ENCODE results near the gene GPR3.
"Not testable (repeated sequence)": the region's sequence is repeated elsewhere in the genome, so short reads cannot be mapped to it uniquely, and the experiment has no call there.

The GPR3 gene

DNA sequence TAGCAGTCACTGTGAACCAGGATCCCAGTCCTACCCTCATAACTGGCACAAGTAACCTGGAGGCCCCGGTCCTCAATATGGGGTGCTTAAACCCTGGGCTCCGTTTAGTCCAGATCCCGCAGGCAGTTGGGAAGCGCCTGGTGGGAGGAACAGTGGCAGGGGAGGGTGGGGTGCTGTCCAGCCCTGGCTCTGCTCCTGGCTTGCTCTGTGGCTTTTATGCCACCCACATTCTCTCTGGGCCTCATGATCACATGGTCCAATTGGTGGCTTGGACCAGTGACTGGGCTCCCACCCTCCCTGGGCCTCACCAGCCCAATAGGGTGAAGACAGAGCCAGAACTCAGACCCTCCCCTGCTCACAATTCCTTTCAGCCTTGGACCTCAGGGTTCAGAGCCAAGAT lies 12.2 kb upstream of the GPR3 start:
- no peak for DNase-seq

DNA sequence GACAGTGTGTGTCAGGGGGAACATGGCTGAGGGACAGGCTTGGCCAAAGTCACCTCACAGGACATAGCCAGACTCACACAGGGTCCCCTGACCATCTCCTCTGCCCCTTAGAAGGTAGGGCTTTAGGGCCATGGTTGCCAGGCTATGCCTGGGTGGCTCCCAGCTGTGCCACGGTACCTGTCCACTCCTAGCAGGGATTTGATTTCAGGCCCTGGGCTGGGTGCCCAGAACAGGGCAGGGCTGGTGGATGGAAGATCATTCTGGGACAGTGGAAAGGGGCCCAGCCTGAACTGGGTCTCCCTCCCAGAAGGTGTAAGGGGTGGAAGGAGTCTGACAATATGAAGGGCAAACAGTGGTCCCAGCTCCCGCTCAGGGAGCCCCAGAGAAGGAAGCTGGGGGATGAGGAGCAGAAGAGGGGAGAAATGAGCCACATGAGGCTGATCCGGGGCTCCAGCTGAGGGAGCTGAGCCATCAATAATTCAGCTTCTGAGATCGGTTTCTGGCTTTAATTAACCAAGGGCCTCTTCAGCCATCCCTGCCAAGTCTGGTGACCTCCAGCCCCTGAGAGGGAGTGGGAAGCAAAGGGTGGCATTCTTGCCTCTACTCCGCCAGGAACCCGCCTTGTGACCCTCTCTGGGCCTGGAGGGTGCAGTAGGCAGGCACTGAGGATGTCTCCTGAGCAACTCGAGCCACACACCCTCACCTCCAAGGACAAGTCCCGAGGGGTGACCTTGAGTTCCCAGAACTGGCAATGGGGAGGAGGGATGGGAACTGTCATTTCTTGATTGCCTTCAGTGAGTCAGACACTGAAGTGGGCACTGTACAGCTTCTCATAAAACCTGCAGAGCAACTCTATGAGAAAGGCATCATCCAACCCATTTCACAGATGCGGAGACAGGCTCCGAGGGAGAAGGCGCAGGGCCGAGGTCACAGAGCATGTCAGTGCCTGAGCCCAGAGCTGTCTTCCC lies 11.4 kb upstream of the GPR3 start:
- DNase-seq, result no peak

DNA sequence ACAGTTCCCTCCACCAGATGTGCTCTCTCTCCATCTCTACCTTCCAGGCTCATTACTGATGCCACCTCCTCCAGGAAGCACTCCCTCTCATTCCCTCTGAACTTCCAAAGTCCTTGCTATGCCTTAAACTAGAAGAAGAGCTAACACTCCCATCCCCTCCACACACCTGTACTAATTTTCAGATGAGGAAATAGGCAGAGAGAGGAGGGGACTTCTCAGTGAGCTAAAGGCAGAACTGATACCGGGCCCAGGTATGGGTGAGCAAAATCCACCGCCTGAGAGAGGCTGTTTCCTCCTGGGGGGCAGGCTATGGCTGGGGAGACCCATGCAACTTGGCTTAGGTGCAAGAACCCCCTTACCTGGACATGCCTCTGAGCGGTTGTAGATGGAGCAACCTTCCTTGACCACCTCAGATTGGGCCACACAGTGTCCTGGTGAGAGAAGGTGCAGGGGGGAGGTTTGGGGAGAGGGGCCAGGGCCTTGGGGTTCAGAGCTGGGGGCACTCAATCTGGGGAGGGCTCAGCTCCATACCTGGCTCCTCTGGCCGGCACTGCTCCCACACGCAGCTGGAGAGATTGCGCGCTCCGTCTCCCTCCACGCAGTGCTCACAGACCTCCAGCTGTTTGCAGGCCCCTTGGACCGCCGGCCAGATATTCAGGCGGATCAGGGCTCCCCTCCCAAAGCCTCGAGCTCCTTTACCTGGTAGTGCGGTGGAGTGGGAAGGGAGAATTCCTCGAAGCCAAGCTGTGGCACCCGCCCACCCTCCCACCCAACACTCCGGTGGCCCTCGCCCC lies 10.3 kb upstream of the GPR3 start:
- DNase-seq, result no peak

GRCh38 chr1:27383039-27383605 lies 9.3 kb upstream of the GPR3 start, which contains the start of gene CD164L2:
Gene CD164L2, minus strand, starts transcription at chr1:27383333. Its CDS starts 94 bp downstream, at chr1:27383239.
- peak; percentile 25 for DNase-seq

DNA sequence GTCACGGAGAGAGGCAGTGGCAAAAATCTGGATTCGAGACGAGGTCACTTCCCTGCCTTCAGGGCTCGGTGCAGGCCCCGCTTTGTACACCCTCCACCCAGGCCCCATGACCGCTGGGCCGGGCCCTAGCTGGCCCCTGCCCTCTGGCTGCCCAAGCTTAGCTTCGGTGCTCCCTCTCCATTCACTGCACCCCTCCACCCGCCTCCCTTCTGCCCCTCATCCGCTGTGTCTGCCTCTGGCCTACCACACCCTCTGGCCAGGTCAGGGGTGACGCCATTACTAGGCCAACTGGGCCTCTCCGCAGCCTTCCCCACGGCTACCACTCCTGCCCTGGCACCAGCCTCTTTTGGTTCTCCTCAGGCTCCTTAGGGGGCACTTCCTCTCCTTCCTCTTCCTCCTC lies 8.8 kb upstream of the GPR3 start:
- no peak for DNase-seq

- not testable (repeated sequence) for DNase-seq
Measured at GRCh38 chr1:27384797-27385196, 7.6 kb upstream of the GPR3 start.

DNA sequence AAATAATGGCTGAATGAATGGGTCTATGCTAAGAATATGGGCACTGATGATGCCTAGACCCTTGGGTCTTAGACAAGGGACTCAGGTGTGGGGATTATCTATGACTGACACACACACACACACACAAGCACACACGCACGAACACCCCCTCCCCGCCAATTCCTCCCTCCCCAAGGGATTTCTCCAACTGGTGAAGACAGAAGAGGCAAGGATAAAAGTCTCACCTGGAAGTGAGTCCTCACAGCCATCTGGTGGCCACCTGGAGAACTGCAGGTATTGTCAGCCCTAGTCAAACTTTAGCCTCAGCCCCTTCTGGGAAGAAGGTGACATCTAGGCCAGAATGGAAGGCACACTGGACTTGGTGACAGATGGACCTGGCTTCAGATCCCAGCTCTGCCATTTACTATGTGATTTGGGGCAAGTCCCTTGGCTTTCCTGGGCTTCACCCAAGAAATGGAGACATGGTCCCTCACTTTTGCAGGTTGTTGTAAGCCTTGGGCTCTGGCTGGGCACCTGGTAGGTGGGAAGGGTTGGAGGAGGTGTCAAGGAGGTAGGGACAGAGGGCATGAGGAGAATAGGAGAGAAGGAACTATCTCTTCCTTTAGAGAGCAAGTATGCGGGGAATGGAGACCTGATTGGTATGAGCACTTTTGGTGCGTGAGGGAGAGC lies 4.0 kb upstream of the GPR3 start:
- DNase-seq, result peak; percentile 58

GRCh38 chr1:27391511-27392095 lies 819 bp upstream of the GPR3 start:
- DNase-seq, result peak; percentile 40

DNA sequence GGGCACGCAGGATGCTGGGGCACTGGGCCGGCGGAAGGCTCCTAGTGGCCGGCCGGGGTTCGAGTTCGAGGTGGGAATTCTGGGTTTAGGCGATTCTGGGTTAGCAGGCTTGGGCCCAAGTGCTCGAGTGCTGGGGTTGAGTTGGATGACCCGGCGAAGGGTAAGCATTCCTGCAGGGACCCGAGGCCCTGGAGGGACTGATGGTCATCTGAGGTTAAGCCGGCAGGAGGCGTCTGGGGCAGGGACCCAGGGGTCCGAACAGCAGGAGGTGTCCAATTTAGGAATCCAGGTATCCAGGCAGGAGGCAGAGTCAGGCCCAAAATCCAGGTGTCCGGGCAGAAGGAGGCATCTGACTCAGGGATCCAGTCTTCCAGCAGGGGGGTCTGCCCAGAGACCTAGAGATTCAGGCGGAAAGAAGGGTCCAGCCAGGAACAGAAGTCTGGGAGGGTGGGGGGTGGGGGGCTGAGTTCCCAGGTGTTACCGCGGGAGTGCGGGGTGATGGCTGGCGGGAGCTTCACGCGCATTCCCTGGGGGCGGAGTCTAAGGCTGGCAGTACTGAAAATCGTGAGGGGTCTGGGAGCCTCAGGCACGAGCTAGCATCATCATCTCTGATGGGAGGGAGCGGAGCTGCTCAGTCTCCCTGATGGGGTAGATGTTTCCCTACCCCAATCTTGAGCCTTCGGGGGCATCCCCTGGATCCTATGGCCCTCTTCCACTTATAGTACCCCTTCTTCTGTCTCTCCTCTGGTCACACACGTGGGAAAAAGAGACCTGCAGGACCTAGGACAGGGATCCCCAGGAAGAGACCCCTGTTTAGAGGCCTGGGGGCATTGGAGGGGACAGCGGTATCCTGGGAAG lies 585 bp downstream of the GPR3 start:
- no peak for DNase-seq

DNA sequence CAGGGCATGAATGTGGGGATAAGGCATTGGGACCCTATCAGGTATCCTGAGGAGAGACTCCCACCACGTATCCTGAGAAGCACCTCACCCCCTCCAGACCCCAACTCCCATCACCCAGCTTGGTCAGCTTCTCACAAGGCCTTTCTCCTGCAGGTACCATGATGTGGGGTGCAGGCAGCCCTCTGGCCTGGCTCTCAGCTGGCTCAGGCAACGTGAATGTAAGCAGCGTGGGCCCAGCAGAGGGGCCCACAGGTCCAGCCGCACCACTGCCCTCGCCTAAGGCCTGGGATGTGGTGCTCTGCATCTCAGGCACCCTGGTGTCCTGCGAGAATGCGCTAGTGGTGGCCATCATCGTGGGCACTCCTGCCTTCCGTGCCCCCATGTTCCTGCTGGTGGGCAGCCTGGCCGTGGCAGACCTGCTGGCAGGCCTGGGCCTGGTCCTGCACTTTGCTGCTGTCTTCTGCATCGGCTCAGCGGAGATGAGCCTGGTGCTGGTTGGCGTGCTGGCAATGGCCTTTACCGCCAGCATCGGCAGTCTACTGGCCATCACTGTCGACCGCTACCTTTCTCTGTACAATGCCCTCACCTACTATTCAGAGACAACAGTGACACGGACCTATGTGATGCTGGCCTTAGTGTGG lies 1.3 kb downstream of the GPR3 start:
- DNase-seq, result no peak

- DNase-seq, result no peak
Measured at GRCh38 chr1:27394282-27394658, 1.8 kb downstream of the GPR3 start.

GRCh38 chr1:27394925-27395324 lies 2.5 kb downstream of the GPR3 start:
- no peak for DNase-seq

DNA sequence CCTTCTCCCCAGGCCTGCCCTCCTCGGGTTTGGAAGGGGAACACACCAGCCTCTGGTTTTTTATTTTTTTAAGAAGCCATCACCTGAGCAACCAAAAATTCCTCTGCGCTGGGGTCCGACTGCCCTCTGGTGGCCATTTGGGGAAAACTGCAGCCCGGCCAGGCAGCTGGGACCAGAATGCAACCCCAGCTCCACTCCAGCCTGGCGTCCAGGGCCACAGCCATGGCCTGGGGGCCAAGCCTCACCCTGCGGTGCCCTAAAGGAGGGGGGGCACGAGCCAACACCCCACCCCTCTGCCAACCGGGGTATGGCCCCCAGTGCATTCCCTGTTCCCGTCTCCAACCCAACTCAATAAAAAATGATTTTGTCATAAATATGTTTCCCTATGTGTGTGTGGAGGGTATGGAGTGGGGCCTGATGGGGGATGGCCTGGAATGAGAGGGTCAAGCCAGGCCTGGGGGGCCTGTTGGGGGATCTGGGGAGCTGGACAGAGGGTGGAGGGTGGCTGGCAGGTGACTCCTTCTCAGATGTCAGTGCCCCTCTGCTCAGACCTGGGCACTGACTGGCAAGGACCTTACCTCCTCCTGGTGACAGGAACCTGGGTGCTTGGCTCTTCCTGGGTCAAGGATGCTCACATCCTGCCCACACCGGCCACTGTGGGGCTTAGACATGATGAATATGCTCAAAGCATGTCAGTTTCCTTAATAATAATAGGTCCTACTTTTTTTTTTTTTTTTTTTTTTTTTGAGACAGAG lies 3.2 kb downstream of the GPR3 start:
- peak; percentile 83 for DNase-seq

DNA sequence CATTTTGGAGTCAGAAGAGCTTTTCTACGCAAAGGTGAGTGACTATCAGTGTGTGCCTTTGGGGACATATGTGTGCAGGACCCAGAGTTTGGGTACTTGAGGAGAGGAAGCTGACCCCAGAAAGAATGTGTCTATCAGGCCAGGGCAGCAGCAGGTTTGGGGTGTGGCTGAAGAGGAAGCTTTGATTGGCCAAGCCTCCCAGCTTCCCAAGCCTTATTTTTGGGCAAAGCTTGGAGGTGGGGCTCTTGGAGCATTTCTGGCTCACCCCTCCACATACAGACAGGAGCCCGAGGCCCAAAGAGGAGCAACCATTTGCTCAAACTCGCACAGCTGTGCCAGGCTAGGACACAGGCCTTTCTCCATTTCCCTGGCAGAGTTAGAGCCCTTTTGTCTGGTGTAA lies 4.7 kb downstream of the GPR3 start:
- DNase-seq, result no peak

- no peak for DNase-seq
Measured at GRCh38 chr1:27397749-27398148, 5.3 kb downstream of the GPR3 start.

- no peak for DNase-seq
Measured at GRCh38 chr1:27398405-27399149, 6.2 kb downstream of the GPR3 start.

- no peak for DNase-seq
Measured at GRCh38 chr1:27399251-27400025, 7.0 kb downstream of the GPR3 start.

DNA sequence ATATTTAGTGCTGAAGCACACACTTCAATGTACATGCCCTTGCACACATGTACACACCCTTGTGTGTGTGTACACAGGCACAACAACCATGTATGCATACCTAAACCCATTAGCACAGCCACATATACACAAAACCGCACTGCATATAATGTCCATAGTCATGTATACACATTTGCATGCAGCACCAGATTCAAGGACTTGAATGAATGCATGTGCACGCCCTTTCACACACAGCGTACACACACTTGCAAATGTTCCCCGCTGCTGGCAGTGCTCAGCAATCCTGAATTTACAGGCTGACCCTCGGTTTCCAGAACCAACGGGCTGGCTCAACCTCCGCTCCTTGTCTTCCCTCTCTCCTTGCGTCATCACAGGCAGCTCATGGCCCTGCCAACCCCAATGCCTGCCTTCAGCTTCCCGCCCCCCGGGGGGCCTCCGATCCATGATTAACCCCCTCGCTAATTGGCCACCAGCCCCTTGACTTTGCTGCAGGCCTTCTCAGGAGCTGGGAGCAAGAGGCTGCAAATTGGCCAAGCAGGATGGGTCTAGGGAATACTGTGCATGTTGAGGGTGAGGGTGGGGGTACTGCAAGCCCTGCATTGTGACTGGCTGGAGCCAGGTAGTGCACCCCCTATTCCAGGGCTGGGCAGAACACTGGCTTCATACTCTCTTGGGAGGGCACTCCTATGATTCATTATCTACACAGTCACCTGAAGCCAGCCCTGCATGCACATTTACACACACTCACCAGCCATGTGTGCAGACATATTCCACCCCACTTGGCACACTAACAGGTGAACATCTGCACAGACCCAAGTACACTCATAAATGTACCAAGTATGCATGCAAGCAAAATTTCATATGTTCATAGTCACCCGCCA lies 7.9 kb downstream of the GPR3 start:
- DNase-seq, result no peak
